ENCODE data around the gene TBX21.

Gene TBX21

DNA sequence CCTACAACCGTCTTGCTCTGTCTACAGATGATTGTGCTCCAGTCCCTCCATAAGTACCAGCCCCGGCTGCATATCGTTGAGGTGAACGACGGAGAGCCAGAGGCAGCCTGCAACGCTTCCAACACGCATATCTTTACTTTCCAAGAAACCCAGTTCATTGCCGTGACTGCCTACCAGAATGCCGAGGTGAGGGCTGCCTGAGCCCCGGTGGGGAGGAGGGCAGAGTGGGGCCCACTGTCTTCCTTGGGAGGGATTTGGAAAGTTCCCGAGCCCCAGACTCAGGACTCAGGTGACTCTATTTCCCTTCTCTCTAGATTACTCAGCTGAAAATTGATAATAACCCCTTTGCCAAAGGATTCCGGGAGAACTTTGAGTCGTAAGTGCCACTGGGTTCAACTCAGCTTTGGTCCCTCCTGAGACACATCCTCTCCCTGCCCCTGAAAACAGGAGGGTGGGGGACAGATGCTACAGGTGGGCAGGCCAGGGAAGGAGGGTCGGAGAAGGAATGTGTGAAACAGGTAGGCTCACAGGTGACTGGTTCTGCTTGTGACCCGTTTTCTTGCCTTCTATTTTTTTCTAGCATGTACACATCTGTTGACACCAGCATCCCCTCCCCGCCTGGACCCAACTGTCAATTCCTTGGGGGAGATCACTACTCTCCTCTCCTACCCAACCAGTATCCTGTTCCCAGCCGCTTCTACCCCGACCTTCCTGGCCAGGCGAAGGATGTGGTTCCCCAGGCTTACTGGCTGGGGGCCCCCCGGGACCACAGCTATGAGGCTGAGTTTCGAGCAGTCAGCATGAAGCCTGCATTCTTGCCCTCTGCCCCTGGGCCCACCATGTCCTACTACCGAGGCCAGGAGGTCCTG is 11.4 kb downstream of the TBX21 start:
- no peak overlapping the region for H2BK120ac ChIP-seq (ENCODE audit: insufficient read depth, low read length, poor library complexity)
- no peak for DNase-seq
- no peak overlapping the region for H2AK5ac ChIP-seq (ENCODE audit: low read length)
- H4K12ac ChIP-seq (ENCODE audit: low read depth, low read length): no peak overlapping the region
- no peaks in the 10 kb centered on the region for H3K4me1 ChIP-seq (ENCODE audit: control insufficient read depth in 1 of 2, insufficient read depth in 2 of 2, low read length in 2 of 2)
- H4K91ac ChIP-seq (ENCODE audit: low read depth, low read length): no peak overlapping the region
- H3K79me1 ChIP-seq (ENCODE audit: low read length): no peaks in the 10 kb centered on the region
- no peak overlapping the region for H3K14ac ChIP-seq (ENCODE audit: low read length)
- H3K4me3 ChIP-seq (ENCODE audit: low read depth, low read length): no peak overlapping the region
- no peak overlapping the region for H2BK5ac ChIP-seq (ENCODE audit: low read depth, low read length, poor library complexity)
- no peak overlapping the region for H3K4ac ChIP-seq (ENCODE audit: low read depth, low read length)
- H3K27me3 ChIP-seq (ENCODE audit: insufficient read depth, low read length): no peaks in the 10 kb centered on the region
- H3K23ac ChIP-seq (ENCODE audit: low read length): no peak overlapping the region
- no peak overlapping the region for H3K18ac ChIP-seq (ENCODE audit: low read length)
- no peaks in the 10 kb centered on the region for H3K79me2 ChIP-seq (ENCODE audit: control insufficient read depth, insufficient read depth, low read length, poor library complexity)
- no peaks in the 10 kb centered on the region for H3K9me3 ChIP-seq (ENCODE audit: insufficient read depth, low read depth, low read length)
- WGBS (ENCODE audit: extremely low coverage, insufficient coverage, insufficient read length): no CpG with 5 or more reads among the region's 22 CpGs
- H2BK12ac ChIP-seq (ENCODE audit: low read length): no peak overlapping the region
- H2AFZ ChIP-seq (ENCODE audit: insufficient read depth, low read length, poor library complexity): no peak overlapping the region
- no peak overlapping the region for H3K27ac ChIP-seq (ENCODE audit: low read depth, low read length)
- no peaks in the 10 kb centered on the region for H3K36me3 ChIP-seq (ENCODE audit: control insufficient read depth in 1 of 2, insufficient read depth in 2 of 2, low read length in 2 of 2)
- H3K4me2 ChIP-seq (ENCODE audit: low read length): no peak overlapping the region
- no peak overlapping the region for H3K9ac ChIP-seq (ENCODE audit: low read length)
- H4K8ac ChIP-seq (ENCODE audit: low read depth, low read length): no peak overlapping the region

DNA sequence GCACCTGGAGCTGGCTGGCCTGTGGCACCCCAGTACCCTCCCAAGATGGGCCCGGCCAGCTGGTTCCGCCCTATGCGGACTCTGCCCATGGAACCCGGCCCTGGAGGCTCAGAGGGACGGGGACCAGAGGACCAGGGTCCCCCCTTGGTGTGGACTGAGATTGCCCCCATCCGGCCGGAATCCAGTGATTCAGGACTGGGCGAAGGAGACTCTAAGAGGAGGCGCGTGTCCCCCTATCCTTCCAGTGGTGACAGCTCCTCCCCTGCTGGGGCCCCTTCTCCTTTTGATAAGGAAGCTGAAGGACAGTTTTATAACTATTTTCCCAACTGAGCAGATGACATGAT is 12.0 kb downstream of the TBX21 start:
- Histone ChIP-seq H3K18ac (ENCODE audit: low read length) (no peak overlapping the region), H2BK12ac (ENCODE audit: low read length) (no peak overlapping the region), H2BK5ac (ENCODE audit: low read depth, low read length, poor library complexity) (no peak overlapping the region), H3K79me2 (ENCODE audit: control insufficient read depth, insufficient read depth, low read length, poor library complexity) (no peaks in the 10 kb centered on the region), H2AFZ (ENCODE audit: insufficient read depth, low read length, poor library complexity) (no peak overlapping the region), H3K4me3 (ENCODE audit: low read depth, low read length) (no peak overlapping the region), H4K12ac (ENCODE audit: low read depth, low read length) (no peak overlapping the region), H4K91ac (ENCODE audit: low read depth, low read length) (no peak overlapping the region), H3K23ac (ENCODE audit: low read length) (no peak overlapping the region), H3K4ac (ENCODE audit: low read depth, low read length) (no peak overlapping the region), H3K9ac (ENCODE audit: low read length) (no peak overlapping the region), H3K27ac (ENCODE audit: low read depth, low read length) (no peak overlapping the region), H4K8ac (ENCODE audit: low read depth, low read length) (no peak overlapping the region), H3K36me3 (ENCODE audit: control insufficient read depth in 1 of 2, insufficient read depth in 2 of 2, low read length in 2 of 2) (no peaks in the 10 kb centered on the region), H3K4me2 (ENCODE audit: low read length) (no peak overlapping the region), H2BK120ac (ENCODE audit: insufficient read depth, low read length, poor library complexity) (no peak overlapping the region), H3K79me1 (ENCODE audit: low read length) (no peaks in the 10 kb centered on the region), H3K14ac (ENCODE audit: low read length) (no peak overlapping the region), H3K4me1 (ENCODE audit: control insufficient read depth in 1 of 2, insufficient read depth in 2 of 2, low read length in 2 of 2) (no peaks in the 10 kb centered on the region), H2AK5ac (ENCODE audit: low read length) (no peak overlapping the region), H3K27me3 (ENCODE audit: insufficient read depth, low read length) (no peaks in the 10 kb centered on the region), H3K9me3 (ENCODE audit: insufficient read depth, low read depth, low read length) (no peaks in the 10 kb centered on the region)
- WGBS (ENCODE audit: extremely low coverage, insufficient coverage, insufficient read length): no CpG with 5 or more reads among the region's 10 CpGs
- DNase-seq: no peak

DNA sequence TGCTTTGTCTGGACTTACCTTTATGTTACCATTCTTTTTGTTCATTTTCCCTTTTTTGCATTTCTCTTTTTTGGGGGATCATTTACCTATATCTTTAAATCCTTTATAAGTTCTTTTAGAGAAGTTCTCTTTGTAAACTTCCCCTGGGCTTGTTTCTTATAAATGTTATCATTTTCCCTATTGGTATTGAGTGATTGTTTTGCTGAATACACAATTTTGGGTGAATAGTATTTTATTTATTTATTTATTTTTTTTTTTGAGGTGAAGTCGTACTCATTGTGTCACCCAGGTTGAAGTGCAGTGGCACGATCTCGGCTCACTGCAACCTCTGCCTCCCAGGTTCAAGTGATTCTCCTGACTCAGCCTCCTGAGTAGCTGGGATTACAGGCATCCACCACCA is 18.4 kb downstream of the TBX21 start:
- Histone ChIP-seq H4K12ac (ENCODE audit: low read depth, low read length) (no peak overlapping the region), H2BK5ac (ENCODE audit: low read depth, low read length, poor library complexity) (no peak overlapping the region), H3K23ac (ENCODE audit: low read length) (no peak overlapping the region), H3K27ac (ENCODE audit: low read depth, low read length) (no peak overlapping the region), H3K36me3 (ENCODE audit: control insufficient read depth in 1 of 2, insufficient read depth in 2 of 2, low read length in 2 of 2) (no peaks in the 10 kb centered on the region), H3K14ac (ENCODE audit: low read length) (no peak overlapping the region), H3K4me3 (ENCODE audit: low read depth, low read length) (no peak overlapping the region), H3K27me3 (ENCODE audit: insufficient read depth, low read length) (no peaks in the 10 kb centered on the region), H3K79me1 (ENCODE audit: low read length) (no peaks in the 10 kb centered on the region), H3K9ac (ENCODE audit: low read length) (no peak overlapping the region), H3K4ac (ENCODE audit: low read depth, low read length) (no peak overlapping the region), H2BK12ac (ENCODE audit: low read length) (no peak overlapping the region), H2BK120ac (ENCODE audit: insufficient read depth, low read length, poor library complexity) (no peak overlapping the region), H2AK5ac (ENCODE audit: low read length) (no peak overlapping the region), H3K4me2 (ENCODE audit: low read length) (no peak overlapping the region), H3K4me1 (ENCODE audit: control insufficient read depth in 1 of 2, insufficient read depth in 2 of 2, low read length in 2 of 2) (no peaks in the 10 kb centered on the region), H3K18ac (ENCODE audit: low read length) (no peak overlapping the region), H3K79me2 (ENCODE audit: control insufficient read depth, insufficient read depth, low read length, poor library complexity) (no peaks in the 10 kb centered on the region), H4K91ac (ENCODE audit: low read depth, low read length) (no peak overlapping the region), H3K9me3 (ENCODE audit: insufficient read depth, low read depth, low read length) (no peaks in the 10 kb centered on the region), H4K8ac (ENCODE audit: low read depth, low read length) (no peak overlapping the region), H2AFZ (ENCODE audit: insufficient read depth, low read length, poor library complexity) (no peak overlapping the region)
- no CpG with 5 or more reads among the region's 3 CpGs for WGBS (ENCODE audit: extremely low coverage, insufficient coverage, insufficient read length)
- no peak for DNase-seq

DNA sequence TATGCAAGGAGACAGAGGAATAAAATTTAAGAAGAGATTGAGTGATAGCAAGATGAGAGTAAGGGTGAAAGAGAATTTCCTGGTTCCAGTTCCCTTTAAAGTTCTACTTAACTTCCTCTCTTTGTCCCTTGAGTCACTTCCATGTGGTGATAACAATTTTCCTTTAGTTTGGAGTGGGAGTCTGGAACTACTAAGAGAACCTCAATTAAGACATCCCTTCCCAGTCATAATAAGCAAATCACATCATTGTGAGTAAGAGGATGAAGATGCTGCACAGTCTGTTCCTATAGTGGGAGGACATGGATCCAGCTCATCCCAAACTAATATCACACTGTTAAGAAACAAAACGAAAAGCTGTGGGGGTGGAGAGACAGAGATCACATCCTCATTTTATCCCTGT is 24.4 kb downstream of the TBX21 start:
- no peak overlapping the region for H3K4me3 ChIP-seq (ENCODE audit: low read depth, low read length)
- H3K14ac ChIP-seq (ENCODE audit: low read length): no peak overlapping the region
- H2AK5ac ChIP-seq (ENCODE audit: low read length): no peak overlapping the region
- no peak overlapping the region for H3K4ac ChIP-seq (ENCODE audit: low read depth, low read length)
- no peaks in the 10 kb centered on the region for H3K79me2 ChIP-seq (ENCODE audit: control insufficient read depth, insufficient read depth, low read length, poor library complexity)
- H3K4me2 ChIP-seq (ENCODE audit: low read length): no peak overlapping the region
- no peak overlapping the region for H2AFZ ChIP-seq (ENCODE audit: insufficient read depth, low read length, poor library complexity)
- WGBS (ENCODE audit: extremely low coverage, insufficient coverage, insufficient read length): no CpG with 5 or more reads among the region's 1 CpG
- H3K9me3 ChIP-seq (ENCODE audit: insufficient read depth, low read depth, low read length): peaks cover 3% of the 10 kb centered on the region
- H2BK12ac ChIP-seq (ENCODE audit: low read length): no peak overlapping the region
- H3K36me3 ChIP-seq (ENCODE audit: control insufficient read depth in 1 of 2, insufficient read depth in 2 of 2, low read length in 2 of 2): no peaks in the 10 kb centered on the region
- H3K18ac ChIP-seq (ENCODE audit: low read length): no peak overlapping the region
- DNase-seq: peak in 1 of 2 donors; percentile 7
- no peak overlapping the region for H2BK5ac ChIP-seq (ENCODE audit: low read depth, low read length, poor library complexity)
- no peak overlapping the region for H4K8ac ChIP-seq (ENCODE audit: low read depth, low read length)
- no peaks in the 10 kb centered on the region for H3K79me1 ChIP-seq (ENCODE audit: low read length)
- no peak overlapping the region for H4K12ac ChIP-seq (ENCODE audit: low read depth, low read length)
- no peak overlapping the region for H3K27ac ChIP-seq (ENCODE audit: low read depth, low read length)
- H3K4me1 ChIP-seq (ENCODE audit: control insufficient read depth in 1 of 2, insufficient read depth in 2 of 2, low read length in 2 of 2): no peaks in the 10 kb centered on the region
- H2BK120ac ChIP-seq (ENCODE audit: insufficient read depth, low read length, poor library complexity): no peak overlapping the region
- no peaks in the 10 kb centered on the region for H3K27me3 ChIP-seq (ENCODE audit: insufficient read depth, low read length)
- H3K23ac ChIP-seq (ENCODE audit: low read length): no peak overlapping the region
- no peak overlapping the region for H4K91ac ChIP-seq (ENCODE audit: low read depth, low read length)
- H3K9ac ChIP-seq (ENCODE audit: low read length): no peak overlapping the region

All from trophoblast cell (in vitro differentiated cells and primary cell).